OCI-LY1 (cell line): ENCODE results near the gene DPP6.

ENCODE experiments used
- H2AFZ ChIP-seq: fragments of 200-600 bp; sonication (generic), shearing (Covaris generic); 2 replicates; pipeline ENCODE4 v1.6.0; 2014; ENCODE audit warnings: antibody characterized with exemption, mild to moderate bottlenecking, low read length
- H3F3A ChIP-seq: fragments of 200-600 bp; sonication (generic), shearing (Covaris generic); 2 replicates; pipeline ENCODE4 v1.6.0; 2014; ENCODE audit warnings: mild to moderate bottlenecking, antibody characterized with exemption, low read length, moderate library complexity; ENCODE audit not compliant: insufficient read depth
- H3K27ac ChIP-seq: fragments of 200-600 bp; sonication (generic); 2 replicates; pipeline ENCODE4 v1.5.1; 2014; ENCODE audit warnings: low read length, mixed run types, mild to moderate bottlenecking, low read depth; ENCODE audit not compliant: poor library complexity, severe bottlenecking
- H3K27me3 ChIP-seq: fragments of 200-600 bp; sonication (generic); 2 replicates; pipeline ENCODE4 v1.6.0; 2014; ENCODE audit warnings: antibody characterized with exemption, mild to moderate bottlenecking, low read length, moderate library complexity; ENCODE audit not compliant: insufficient read depth
- H3K36me3 ChIP-seq: fragments of 200-600 bp; sonication (generic); 2 replicates; pipeline ENCODE4 v1.6.1; 2014; ENCODE audit warnings: mild to moderate bottlenecking, antibody characterized with exemption, low read length, moderate library complexity, mixed read lengths; ENCODE audit not compliant: insufficient read depth
- H3K4me1 ChIP-seq: fragments of 200-600 bp; sonication (generic); 2 replicates; pipeline ENCODE4 v1.5.1; 2014; ENCODE audit warnings: mild to moderate bottlenecking, low read length, moderate library complexity; ENCODE audit not compliant: insufficient read depth, severe bottlenecking
- H3K4me2 ChIP-seq: fragments of 200-600 bp; sonication (generic), shearing (Covaris generic); 2 replicates; pipeline ENCODE4 v1.6.1; 2014; ENCODE audit warnings: low read length
- H3K4me3 ChIP-seq: fragments of 200-600 bp; sonication (generic); 2 replicates; pipeline ENCODE4 v1.5.1; 2014; ENCODE audit warnings: low read length, low read depth, mild to moderate bottlenecking, mixed read lengths; ENCODE audit not compliant: poor library complexity, severe bottlenecking
- H3K79me2 ChIP-seq: fragments of 200-600 bp; shearing (Covaris generic); 2 replicates; pipeline ENCODE4 v1.6.1; 2016; ENCODE audit warnings: mixed run types, low read length, mixed read lengths; ENCODE audit not compliant: insufficient read depth
- H3K9ac ChIP-seq: fragments of 200-600 bp; sonication (generic), shearing (Covaris generic); 2 replicates; pipeline ENCODE4 v1.6.1; 2014; ENCODE audit warnings: mild to moderate bottlenecking, low read length, mixed read lengths
- H3K9me2 ChIP-seq: fragments of 200-600 bp; sonication (generic), shearing (Covaris generic); 2 replicates; pipeline ENCODE4 v1.6.1; 2014; ENCODE audit warnings: low read depth, mild to moderate bottlenecking, low read length, mixed read lengths
- H3K9me3 ChIP-seq: fragments of 200-600 bp; shearing (Covaris generic); 2 replicates; pipeline ENCODE4 v1.6.1; 2014; ENCODE audit warnings: low read length, mixed read lengths
- H4K20me1 ChIP-seq: fragments of 200-600 bp; sonication (generic), shearing (Covaris generic); 2 replicates; pipeline ENCODE4 v1.6.0; 2016; ENCODE audit warnings: mild to moderate bottlenecking, low read length; ENCODE audit not compliant: insufficient read depth
- EZH2 ChIP-seq: fragments of 200-600 bp; sonication (generic), shearing (Covaris generic); IDR thresholded peaks from 2 replicates; pipeline ENCODE4 v1.8.0; 2017; ENCODE audit warnings: borderline replicate concordance, mixed run types, mild to moderate bottlenecking, antibody characterized with exemption, low read length, moderate library complexity, mixed read lengths
- TF ChIP-seq, protein P1 (sequence below): fragments of 200-600 bp; sonication (generic), shearing (Covaris generic); IDR thresholded peaks from 2 replicates; pipeline ENCODE4 v1.5.1; 2017; ENCODE audit warnings: mild to moderate bottlenecking, antibody characterized with exemption, low read length, moderate library complexity, mixed read lengths

The DPP6 gene

DNA sequence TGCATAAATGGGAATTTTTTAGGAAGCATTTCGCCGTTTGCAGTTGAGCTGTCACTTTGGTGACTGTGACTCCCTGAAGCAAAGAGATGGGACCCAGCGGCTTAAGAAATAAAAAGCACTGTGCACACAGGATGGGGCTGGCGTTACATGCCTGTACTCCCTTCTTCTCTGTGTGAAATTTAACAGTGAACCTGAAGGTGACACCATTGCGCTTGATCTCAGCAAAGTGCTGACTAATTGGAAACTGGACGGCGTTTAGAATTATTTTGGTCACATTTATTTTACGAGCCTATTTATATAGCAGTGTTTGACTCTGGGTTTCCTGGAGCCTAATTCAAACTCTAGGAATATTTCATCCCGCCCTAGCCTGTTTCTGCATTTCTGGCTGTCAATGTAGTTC lies 804.5 kb downstream of the DPP6 start:
- H3F3A ChIP-seq: no peaks in the 10 kb centered on the region
- H4K20me1 ChIP-seq: no peaks in the 10 kb centered on the region
- no peak overlapping the region for H3K4me3 ChIP-seq
- no peaks in the 10 kb centered on the region for H3K36me3 ChIP-seq
- H3K79me2 ChIP-seq: no peaks in the 10 kb centered on the region
- H3K4me1 ChIP-seq: no peaks in the 10 kb centered on the region
- TF ChIP-seq, protein P1, sequence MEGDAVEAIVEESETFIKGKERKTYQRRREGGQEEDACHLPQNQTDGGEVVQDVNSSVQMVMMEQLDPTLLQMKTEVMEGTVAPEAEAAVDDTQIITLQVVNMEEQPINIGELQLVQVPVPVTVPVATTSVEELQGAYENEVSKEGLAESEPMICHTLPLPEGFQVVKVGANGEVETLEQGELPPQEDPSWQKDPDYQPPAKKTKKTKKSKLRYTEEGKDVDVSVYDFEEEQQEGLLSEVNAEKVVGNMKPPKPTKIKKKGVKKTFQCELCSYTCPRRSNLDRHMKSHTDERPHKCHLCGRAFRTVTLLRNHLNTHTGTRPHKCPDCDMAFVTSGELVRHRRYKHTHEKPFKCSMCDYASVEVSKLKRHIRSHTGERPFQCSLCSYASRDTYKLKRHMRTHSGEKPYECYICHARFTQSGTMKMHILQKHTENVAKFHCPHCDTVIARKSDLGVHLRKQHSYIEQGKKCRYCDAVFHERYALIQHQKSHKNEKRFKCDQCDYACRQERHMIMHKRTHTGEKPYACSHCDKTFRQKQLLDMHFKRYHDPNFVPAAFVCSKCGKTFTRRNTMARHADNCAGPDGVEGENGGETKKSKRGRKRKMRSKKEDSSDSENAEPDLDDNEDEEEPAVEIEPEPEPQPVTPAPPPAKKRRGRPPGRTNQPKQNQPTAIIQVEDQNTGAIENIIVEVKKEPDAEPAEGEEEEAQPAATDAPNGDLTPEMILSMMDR: no peak
- no peak for TF ChIP-seq EZH2
- peaks cover 5% of the 10 kb centered on the region; the same call in 1 of the 2 replicates for H3K27me3 ChIP-seq
- no peak overlapping the region for H3K9ac ChIP-seq
- no peak overlapping the region for H3K27ac ChIP-seq
- no peak overlapping the region for H2AFZ ChIP-seq
- H3K4me2 ChIP-seq: no peak overlapping the region
- H3K9me3 ChIP-seq: no peaks in the 10 kb centered on the region
- no peaks in the 10 kb centered on the region for H3K9me2 ChIP-seq

DNA sequence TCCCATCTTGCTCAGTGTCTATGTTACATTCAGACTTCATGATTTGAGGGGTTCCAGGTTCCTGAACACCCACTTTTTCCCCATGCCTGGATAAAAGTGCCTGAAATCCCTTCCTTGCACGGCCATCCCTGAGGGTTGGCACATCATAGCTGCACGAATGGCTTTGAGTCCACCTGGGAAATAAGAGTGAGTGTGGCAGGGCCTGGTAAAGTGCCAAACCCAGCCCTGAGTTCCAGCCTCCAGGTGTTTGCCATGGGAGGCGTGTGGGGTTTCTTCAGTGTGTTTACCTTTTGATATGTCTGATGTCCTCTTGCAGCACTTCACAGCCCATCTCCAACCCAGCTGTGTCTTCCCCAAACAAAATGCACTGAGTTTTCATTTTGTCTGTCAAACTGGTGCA lies 805.0 kb downstream of the DPP6 start:
- H3K27ac ChIP-seq: no peak overlapping the region

GRCh38 chr7:154857728-154858681 lies 805.8 kb downstream of the DPP6 start:
- H3K4me2 ChIP-seq: no peak overlapping the region
- no peaks in the 10 kb centered on the region for H3K9me3 ChIP-seq
- no peak overlapping the region for H3K4me3 ChIP-seq
- TF ChIP-seq, protein P1: no peak
- TF ChIP-seq EZH2: no peak
- H3K27ac ChIP-seq: no peak overlapping the region
- no peaks in the 10 kb centered on the region for H3K79me2 ChIP-seq
- no peak overlapping the region for H2AFZ ChIP-seq
- H3K36me3 ChIP-seq: no peaks in the 10 kb centered on the region
- H3K9ac ChIP-seq: no peak overlapping the region
- no peaks in the 10 kb centered on the region for H3K9me2 ChIP-seq
- no peaks in the 10 kb centered on the region for H3F3A ChIP-seq
- H3K4me1 ChIP-seq: no peaks in the 10 kb centered on the region
- no peaks in the 10 kb centered on the region for H4K20me1 ChIP-seq
- H3K27me3 ChIP-seq: peaks cover 5% of the 10 kb centered on the region; the same call in 1 of the 2 replicates

More for the DNA sequence above, 805.0 kb downstream of the DPP6 start:
- Histone ChIP-seq H2AFZ (no peak overlapping the region), H3F3A (no peaks in the 10 kb centered on the region), H3K9me3 (no peaks in the 10 kb centered on the region), H3K4me1 (no peaks in the 10 kb centered on the region), H4K20me1 (no peaks in the 10 kb centered on the region), H3K36me3 (no peaks in the 10 kb centered on the region), H3K27me3 (peaks cover 5% of the 10 kb centered on the region; the same call in 1 of the 2 replicates), H3K4me3 (no peak overlapping the region), H3K9me2 (no peaks in the 10 kb centered on the region), H3K79me2 (no peaks in the 10 kb centered on the region), H3K9ac (no peak overlapping the region), H3K4me2 (no peak overlapping the region)
- TF ChIP-seq EZH2: no peak
- TF ChIP-seq, protein P1: no peak
